Activated T-cell treated with anti-CD3 and anti-CD28 coated beads for 4 hours (primary cell): ENCODE measurements around the gene PRH2.

Experiments used
- DNase-seq: peaks from one replicate; pipeline ENCODE4 v3.0.0-alpha.2; 2020

Gene PRH2

DNA sequence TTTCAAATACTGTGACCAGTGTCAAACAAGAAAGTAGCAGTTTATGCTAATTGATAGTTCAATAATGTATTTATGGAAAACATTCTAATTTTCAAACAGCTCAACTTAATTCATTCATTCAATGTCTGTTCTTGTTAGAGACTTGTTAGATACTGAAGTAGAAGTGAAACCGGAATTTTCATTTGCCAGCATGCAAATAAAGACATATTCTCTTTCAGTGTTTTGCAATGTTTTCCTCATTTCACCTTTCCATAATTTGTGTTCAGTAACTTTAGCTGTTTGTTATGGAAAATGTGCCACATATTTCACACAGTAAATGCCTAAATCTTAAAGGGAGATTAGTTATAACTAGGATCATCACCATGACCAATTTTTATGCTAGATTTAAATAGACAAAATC, 36.4 kb downstream of the PRH2 start:
- no peak for DNase-seq

GRCh38 chr12:10966314-10966713, 37.3 kb downstream of the PRH2 start:
- no peak for DNase-seq

- DNase-seq = no peak
Observed at GRCh38 chr12:10967409-10967808, 38.4 kb downstream of the PRH2 start.

DNA sequence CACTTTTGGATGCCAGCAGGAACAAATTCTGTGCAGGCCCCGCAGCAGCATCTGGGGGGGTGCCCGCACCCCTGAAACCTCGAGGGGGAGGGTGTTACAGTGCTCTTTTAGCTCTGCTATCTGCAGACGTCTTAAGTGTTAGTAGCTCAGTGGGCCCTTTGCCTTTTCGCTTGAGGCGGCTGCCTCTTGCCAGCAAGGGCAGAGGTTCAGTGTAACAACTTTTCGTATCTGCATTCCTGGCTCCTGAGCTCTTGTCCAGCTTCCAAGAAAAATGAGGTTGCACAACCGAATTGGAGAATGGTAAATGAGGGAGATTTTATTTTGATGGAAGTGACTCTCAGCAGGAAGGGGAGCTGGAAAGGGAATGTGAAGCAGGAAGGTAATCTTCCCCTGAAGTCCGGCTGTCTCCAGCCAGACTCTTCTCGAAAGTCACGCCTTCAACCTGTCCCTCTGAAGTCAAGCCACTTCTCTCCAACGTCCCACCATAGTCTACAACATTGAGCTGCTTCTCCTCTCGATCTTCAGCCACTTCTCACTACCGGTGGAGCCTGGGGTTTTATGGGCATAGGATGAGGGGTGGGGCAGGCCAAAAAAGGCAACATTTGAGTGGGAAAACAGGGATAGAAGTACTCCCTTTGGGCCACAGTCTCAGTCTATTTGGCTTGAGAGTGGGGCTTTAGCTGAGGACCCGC, 39.9 kb downstream of the PRH2 start:
- no peak for DNase-seq

DNA sequence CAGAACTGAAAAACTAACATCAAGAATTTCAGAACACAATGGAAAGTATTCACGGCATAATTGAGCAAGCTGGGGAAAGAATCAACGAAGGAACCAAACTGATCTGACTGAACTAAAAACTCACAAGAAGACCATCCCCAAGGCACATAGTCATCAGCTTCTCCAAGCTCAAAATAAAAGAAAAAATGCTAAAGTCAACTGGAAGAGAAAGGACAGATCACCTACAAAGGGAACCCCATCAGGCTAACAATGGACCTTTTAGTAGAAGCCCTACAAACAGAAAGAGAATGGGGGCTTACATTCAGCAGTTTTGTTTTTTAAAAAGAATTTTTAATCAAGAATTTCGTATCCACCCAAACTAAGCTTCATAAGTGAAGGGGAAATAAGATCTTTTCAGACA, 45.9 kb downstream of the PRH2 start:
- no peak for DNase-seq

DNA sequence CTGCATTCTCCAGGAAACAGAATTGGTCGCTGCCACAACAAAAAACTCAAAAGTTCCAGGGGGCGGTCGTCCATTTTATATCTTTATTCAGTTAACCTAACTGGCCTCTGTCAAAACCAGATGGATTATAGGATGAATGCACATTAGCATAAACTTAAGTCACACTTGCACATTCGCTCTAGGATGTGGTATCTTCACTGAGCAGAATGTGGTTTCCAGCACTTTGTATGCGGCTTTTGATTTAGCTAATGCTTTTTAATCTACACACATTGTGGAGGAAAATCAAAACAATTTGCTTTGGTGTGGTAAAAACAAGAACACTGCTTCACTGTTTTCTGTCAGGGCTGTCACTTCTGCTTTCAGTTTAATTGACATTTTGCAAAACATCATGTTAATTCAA, 53.2 kb downstream of the PRH2 start:
- no peak for DNase-seq
